Hepatic stellate cell (primary cell): Measurements from ENCODE around the gene CHST15.
"Not testable (repeated sequence)": the region's sequence is repeated elsewhere in the genome, so short reads cannot be mapped to it uniquely, and the experiment has no call there.

Source experiments
- DNase-seq: peaks from one replicate; pipeline ENCODE4 v3.0.0; 2011; ENCODE audit warnings: low spot score

CHST15 gene

GRCh38 chr10:124099604-124100003, 6.2 kb upstream of the CHST15 start:
- DNase-seq: no peak

GRCh38 chr10:124098575-124098974, 5.2 kb upstream of the CHST15 start:
- DNase-seq: no peak

GRCh38 chr10:124097883-124098282, 4.5 kb upstream of the CHST15 start:
- DNase-seq: no peak

GRCh38 chr10:124096494-124096893, 3.1 kb upstream of the CHST15 start:
- DNase-seq: no peak

GRCh38 chr10:124095801-124096200, 2.4 kb upstream of the CHST15 start:
- not testable (repeated sequence) for DNase-seq

GRCh38 chr10:124095096-124095495, 1.7 kb upstream of the CHST15 start:
- DNase-seq: no peak

- DNase-seq: no peak
Observed at GRCh38 chr10:124094419-124094785, 1.0 kb upstream of the CHST15 start.

- DNase-seq: not testable (repeated sequence)
Observed at GRCh38 chr10:124093774-124094418, 498 bp upstream of the CHST15 start.

- no peak for DNase-seq
Observed at GRCh38 chr10:124092250-124092859, 1.0 kb downstream of the CHST15 start.

GRCh38 chr10:124091646-124092249, 1.6 kb downstream of the CHST15 start:
- DNase-seq: no peak

GRCh38 chr10:124090601-124091209, 2.7 kb downstream of the CHST15 start:
- DNase-seq: no peak

GRCh38 chr10:124089859-124090258, 3.5 kb downstream of the CHST15 start:
- DNase-seq: no peak

- DNase-seq: no peak
Observed at GRCh38 chr10:124088915-124089314, 4.5 kb downstream of the CHST15 start.

GRCh38 chr10:124087672-124088634, 5.4 kb downstream of the CHST15 start:
- no peak for DNase-seq

- no peak for DNase-seq
Observed at GRCh38 chr10:124086787-124087671, 6.4 kb downstream of the CHST15 start.

GRCh38 chr10:124086097-124086710, 7.2 kb downstream of the CHST15 start:
- DNase-seq: no peak

- DNase-seq: no peak
Observed at GRCh38 chr10:124085680-124086079, 7.7 kb downstream of the CHST15 start.

GRCh38 chr10:124084708-124085107, 8.7 kb downstream of the CHST15 start:
- DNase-seq: no peak

- DNase-seq: no peak
Observed at GRCh38 chr10:124083740-124084397, 9.5 kb downstream of the CHST15 start.
